TTC549 (cell line): ENCODE measurements around the gene TSPAN33.

Experiments used
- FAIRE-seq: peaks from 2 replicates; lab custom pipeline; 2012; peaks lifted over from hg19 to GRCh38; lab: Jason Lieb, UNC

Gene TSPAN33

DNA sequence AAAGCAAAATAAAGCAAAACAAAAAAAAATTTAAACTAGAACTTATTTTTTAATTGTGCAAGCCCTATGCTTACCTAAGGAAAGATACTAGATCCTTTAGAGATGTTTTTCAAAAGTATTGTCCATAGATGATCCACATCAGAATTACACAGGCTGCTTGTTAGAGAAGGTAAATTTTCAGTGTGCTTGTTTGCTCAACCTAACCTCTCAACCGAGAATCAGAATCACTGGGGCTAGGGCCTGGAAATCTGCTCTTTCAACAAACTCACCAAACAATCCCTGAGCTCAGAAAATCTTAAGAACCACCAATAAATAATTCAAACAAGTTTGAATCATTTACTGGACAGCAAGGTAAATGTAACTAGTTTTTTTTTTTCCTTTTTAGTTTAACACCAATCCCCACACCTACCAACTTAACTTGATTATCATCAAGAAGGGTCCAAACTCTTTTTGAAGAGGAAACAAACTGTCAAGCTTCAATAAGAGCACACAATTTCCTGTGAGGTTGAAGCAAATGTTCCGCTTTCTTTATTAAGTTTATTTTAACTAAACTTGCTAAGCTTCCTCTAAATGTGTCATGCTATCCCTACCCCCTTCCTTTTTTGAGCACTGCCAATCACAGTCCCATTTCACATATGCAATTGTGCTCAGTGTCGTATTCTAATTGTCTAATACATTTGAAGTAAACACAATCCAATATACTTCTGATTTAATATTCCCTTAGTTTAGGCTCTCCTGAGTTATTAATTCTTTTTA is 7.4 kb upstream of the TSPAN33 start:
- no peak for FAIRE-seq

- FAIRE-seq = no peak
Measured at GRCh38 chr7:129143724-129144094, 798 bp upstream of the TSPAN33 start.

GRCh38 chr7:129144834-129145668 is 544 bp downstream of the TSPAN33 start:
- FAIRE-seq = no peak

DNA sequence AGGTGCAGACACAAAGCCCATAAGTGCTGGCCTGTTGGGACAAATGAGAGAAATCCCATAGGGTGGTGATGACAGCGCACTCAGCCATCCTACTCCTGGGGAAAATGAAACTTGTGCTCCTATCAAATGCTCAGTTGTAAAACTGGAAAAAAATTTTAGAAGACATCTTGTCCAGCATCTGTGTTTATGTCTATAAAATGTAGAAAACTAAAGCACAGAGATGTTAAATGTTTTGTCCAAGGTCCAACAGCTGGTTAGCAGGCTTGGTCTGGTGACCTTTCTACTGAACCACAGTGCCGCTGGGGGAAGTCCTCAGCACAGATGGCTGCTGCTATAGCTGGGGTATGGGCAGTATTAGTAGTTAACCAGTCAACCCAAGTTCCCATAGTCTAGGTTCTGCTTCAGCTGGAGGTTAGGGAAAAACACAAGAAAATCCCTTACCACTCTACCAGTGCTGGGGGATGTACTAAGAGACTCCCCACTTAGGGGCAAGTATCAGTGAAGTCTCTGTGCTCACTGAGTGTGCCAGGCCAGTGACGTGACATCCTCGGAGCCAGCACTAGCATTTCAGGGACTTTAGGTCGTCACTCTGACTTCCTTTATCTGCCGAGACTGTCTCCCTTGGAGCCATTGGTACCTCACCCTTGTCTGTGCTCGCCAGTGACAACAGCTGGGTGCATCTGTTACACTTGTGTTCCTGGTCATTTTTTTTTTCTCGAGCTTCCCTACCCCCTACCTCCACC is 1.9 kb downstream of the TSPAN33 start:
- no peak for FAIRE-seq

- FAIRE-seq = no peak
Measured at GRCh38 chr7:129147731-129148130, 3.2 kb downstream of the TSPAN33 start.

GRCh38 chr7:129149511-129149910 is 5.0 kb downstream of the TSPAN33 start:
- FAIRE-seq = no peak

DNA sequence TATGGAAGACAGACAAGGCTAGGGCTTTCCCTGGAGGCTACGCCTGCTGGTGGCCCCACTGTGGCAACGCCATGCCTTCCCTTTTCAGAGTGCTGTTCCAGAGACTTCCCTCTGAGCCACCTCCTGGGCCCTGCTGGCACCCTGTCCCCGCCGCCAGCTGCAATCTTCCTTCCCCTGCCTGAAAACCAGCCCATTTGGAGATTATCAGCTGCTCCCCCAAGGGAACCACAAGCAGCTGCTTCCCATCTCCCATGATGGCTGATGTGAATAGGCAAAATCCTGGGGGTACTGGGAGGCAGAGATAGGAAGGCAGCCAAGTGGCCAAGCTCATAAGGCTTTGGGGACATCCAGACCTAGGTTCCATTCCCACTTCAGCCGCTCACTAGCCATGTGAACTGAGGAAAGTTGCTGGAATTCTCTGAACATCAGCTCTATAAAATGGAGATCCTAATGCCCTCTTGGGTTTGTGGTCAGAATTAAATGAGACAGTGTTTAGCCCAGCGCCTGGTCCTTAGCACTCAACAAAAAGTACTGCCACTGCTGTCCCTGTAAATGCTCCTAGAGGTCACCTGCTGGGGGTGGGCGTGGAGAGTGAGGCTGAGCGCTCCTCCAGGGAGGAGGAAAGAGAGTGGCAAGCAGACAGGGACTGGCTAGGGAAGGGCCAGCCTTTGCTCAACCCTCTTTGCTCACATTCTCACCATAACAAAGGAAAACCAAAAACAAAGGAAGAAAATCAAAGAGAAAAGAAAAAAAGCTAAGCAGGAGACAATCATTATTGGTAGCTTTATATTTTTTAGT is 5.9 kb downstream of the TSPAN33 start:
- no peak for FAIRE-seq

GRCh38 chr7:129157651-129158050 is 13.1 kb downstream of the TSPAN33 start:
- FAIRE-seq = no peak

DNA sequence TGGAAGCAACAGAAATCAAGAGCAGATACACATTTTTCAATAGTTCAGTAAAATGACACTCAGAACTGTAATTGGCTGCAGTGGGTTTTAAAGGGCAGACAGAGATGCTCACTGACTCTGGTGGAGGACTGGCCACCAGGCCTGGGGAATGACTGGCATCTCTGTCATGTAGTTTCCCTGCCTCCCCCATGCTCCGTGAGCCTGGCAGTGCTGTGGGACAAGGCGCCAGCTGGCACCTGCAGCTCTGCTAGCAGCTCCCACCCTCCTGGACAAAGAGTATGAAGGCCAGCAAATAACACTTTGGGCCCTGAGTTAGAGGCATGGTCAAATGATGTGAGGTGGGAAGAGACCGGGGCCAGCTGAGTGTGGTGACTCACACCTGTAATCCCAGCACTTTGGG is 15.0 kb downstream of the TSPAN33 start:
- FAIRE-seq = no peak

DNA sequence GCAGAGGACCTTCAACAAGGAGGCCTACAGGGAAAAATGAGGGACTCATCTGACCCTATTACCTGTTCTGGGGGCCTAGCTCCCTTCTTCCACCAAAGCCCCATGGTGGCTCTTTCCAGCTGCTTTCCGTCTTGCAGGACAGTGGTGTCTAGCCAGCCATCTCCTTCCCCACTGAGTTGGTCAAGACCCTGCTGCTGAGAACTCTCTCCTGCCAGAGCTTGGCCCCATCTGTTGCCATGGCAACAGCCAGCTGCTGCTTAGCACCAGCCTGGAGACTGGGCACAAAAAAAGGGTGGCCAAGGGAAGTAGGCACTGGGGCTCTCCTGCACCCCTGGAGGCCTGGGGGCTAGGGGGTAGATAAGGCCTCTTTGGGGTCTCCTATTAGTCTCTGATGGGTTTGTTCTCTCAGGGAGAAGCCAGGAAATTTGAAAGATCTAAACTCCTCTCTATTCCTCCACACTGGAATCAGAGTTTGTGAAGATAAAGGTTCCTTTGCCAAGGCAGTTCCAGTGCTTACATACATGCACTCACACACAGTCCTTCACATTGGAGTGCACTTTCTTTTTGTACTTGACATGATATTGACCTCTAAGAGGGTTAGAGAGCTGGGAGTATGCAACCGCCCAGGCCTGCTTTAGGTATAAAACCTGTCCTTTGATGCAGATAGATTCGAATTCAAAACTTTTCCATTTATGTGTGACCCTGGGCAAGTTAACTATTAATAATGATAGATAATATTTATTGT is 15.8 kb downstream of the TSPAN33 start:
- no peak for FAIRE-seq

GRCh38 chr7:129161524-129162225 is 17.2 kb downstream of the TSPAN33 start:
- no peak for FAIRE-seq

DNA sequence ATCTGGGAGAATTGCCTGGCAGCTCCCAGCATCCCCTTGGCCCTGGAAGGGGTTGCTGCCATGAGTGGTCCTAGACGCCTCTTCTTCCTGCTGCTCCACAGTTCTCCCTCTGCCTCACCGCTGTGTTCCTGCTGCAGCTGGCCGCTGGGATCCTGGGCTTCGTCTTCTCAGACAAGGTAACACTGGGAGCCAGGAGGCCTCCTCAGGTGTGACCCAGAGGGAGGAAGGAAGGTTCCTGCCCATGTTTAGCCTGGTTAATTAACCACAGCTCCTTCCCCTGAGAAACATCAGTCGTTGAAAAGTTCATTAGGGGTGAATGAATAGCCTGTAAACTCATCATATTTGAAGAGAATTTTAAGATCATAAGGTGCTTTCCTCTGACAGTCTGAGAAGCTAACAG is 18.2 kb downstream of the TSPAN33 start:
- no peak for FAIRE-seq

DNA sequence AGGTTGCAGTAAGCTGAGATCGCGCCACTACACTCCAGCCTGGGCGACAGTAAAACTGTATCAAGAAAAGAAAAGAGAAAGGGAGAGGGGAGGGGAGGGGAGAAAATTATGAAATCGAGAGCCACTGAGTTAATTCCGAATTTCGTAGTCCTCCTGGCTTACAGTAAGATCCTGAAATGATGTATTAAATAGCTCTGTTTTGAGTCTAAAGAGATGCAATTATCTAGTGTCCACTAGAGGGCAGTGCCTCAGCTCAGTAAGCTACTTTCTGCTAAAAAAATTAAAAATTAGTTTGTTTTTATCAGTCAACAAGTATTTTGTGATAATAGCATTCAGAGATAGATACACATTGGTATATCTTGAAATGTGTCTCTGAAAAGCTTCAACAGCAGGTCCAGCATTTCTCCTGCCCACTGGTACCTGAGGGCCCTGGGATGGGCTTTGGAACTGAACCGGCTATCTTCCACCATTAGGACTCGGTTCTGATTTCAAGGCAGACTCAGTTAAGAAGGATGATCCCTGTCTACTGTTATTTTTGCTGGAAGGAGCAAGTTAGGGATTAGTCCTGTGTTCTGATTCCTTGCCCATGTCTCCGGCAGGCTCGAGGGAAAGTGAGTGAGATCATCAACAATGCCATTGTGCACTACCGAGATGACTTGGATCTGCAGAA is 19.5 kb downstream of the TSPAN33 start:
- no peak for FAIRE-seq

DNA sequence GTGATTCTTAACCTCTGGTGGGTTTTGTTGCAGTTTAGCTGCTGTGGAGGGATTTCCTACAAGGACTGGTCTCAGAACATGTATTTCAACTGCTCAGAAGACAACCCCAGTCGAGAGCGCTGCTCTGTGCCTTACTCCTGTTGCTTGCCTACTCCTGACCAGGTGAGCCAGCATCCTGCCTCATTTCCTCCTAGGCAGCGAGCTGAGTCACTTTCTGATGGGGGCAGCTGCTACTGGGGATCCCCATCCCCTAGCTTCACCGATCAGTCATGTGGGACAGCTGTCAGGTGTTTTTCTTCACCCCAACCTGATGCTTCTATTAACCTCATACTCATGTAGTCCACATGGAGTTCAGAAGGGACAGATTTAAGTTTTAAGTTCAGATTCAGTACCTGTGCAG is 22.2 kb downstream of the TSPAN33 start:
- no peak for FAIRE-seq

DNA sequence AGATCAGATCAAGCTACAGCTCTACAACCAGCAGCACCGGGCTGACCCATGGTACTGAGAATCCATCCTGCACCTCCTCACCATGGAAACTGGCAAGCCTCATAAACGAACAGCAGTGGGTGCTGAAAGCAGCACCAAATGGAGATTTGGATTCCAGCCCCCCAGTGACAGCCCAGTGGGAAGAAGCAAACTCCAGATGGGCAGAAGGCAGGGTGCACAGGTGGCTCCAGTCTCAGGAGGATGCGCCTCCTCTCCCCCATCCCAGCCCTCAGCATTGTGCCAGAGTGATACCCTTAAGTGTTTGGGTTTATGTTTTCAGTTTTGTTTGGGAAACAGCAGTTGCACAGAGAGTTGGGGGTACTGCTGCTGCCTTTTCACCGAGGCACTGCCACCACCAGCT is 23.3 kb downstream of the TSPAN33 start:
- no peak for FAIRE-seq

DNA sequence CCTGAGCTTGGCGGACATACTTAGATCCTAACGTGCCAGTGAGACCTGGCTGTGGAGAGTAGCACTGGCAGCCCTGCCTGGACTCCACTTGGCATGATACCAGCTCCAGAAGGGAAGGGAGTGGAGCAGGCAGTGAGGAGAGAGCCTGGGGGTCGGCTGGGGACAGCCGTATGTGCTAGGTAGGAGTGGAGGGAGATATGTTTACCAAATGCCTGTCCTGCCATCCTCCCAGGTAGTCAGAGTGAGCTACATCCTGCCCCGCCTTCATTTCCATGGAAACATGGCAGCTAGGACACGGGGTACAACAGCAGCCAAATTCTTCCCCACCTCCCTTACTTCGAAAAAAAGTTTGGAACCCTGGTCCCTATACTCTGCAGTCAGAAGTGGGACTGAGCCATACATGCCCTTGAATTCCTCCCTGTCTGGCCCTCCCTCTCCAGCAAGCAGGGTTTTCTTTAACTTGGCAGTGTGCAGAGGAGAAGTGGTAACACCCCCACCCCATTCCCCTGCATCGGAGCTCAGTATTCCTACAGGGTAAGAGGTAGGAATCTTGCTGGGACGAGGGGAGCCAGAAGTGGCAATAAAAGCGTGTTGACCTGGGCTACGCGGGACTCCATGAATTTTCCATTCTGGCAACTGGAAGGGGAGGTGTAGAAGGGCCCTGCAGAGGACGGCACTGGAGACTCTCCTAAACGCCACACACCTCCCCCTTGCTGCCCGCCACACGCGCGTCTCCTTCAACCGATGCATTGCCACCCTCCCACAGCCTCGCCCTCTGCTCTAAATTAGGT is 23.9 kb downstream of the TSPAN33 start:
- FAIRE-seq = no peak

GRCh38 chr7:129169171-129169671 is 24.7 kb downstream of the TSPAN33 start:
- FAIRE-seq = no peak

GRCh38 chr7:129169686-129170440 is 25.4 kb downstream of the TSPAN33 start:
- no peak for FAIRE-seq
